ENCODE data around the gene PID1. TPM values are rescaled to one million over a fixed set of nuclear protein-coding genes. Genes with fewer than 3 reads are reported as not detected.
"Not testable (repeated sequence)": the region's sequence is repeated elsewhere in the genome, so short reads cannot be mapped to it uniquely, and the experiment has no call there.

The PID1 gene
- total RNA-seq, 8 experiments from 2014 or later, result 0.28 to 26.2 (median 9.8) TPM

GRCh38 chr2:229090225-229090624 is 180.9 kb downstream of the PID1 start:
- Histone ChIP-seq H3K4me3 (no peak overlapping the region), H3K27ac (no peak overlapping the region), H3K4me1 (replicated peaks in 1 of 2) (peaks cover 11 to 48% of the 10 kb centered on the region in 2 donors)
- peak in 1 of 8 experiments; percentile 50 for ATAC-seq (replicated peaks in 6 of 8)
- in situ Hi-C loops (cut with MboI; ENCODE audit: low pct_unique_long_range_greater_than_20kb in 2 of 9, low sequenced_read_pairs in 9 of 9, unreplicated experiment in 9 of 9), result no loop called here
- WGBS, 10 experiments, result 38 to 100% (median 93%) methylated on average over 1 to 2 of the region's 2 CpGs; no CpG with 5 or more reads in 3 of the 10 experiments

GRCh38 chr2:229089776-229090175 is 181.3 kb downstream of the PID1 start:
- ATAC-seq (replicated peaks in 6 of 8), result no peak
- H3K27ac ChIP-seq, result no peak overlapping the region
- peaks cover 11 to 47% of the 10 kb centered on the region in 2 donors for H3K4me1 ChIP-seq (replicated peaks in 1 of 2)
- 45 to 100% (median 84%) methylated on average over 1 to 3 of the region's 3 CpGs; no CpG with 5 or more reads in 2 of the 10 experiments for WGBS, 10 experiments
- no peak overlapping the region for H3K4me3 ChIP-seq
- in situ Hi-C loops (cut with MboI; ENCODE audit: low pct_unique_long_range_greater_than_20kb in 2 of 9, low sequenced_read_pairs in 9 of 9, unreplicated experiment in 9 of 9), result no loop called here

DNA sequence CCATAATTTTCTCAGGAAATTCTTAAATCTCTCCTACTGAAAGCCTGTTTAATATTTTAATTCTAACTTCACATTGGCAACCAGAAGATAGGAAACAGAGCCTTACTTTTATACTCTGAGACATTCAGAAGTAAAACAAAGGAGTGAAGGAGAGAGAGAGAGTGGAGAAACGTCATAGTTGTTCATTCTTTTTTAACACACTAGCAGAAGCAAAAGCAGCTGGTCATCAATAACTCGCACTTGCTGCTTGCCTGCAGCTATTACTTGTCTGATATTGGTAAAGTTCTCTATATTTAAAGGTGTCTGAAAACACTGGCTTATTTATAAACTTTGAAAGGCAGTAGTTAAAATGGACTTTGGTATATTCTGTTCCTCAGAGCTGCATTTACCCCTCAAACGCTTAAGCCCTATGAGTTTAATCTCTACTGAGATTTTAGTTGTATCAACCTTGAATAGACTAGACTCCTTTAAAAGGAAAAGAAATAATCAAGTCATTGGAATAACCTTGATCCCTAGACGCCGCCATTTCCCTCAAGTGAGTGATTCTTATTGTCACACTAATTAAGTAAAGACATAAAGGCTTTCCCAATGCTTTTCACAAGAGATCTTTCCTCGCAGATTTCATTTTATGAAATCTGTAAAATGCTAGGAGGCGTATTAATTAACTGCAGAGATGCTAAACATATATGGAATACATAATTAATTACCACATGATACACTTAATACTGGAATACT is 182.0 kb downstream of the PID1 start:
- WGBS, 10 experiments, result 61 to 100% (median 78%) methylated on average over 3 to 7 of the region's 7 CpGs
- Histone ChIP-seq H3K27ac (no peak overlapping the region), H3K4me1 (replicated peaks in 1 of 2) (peaks cover 11 to 51% of the 10 kb centered on the region in 2 donors), H3K4me3 (no peak overlapping the region)
- ATAC-seq (replicated peaks in 6 of 8), result peak in 1 of 8 experiments; percentile 8
- in situ Hi-C loops (cut with MboI; ENCODE audit: low pct_unique_long_range_greater_than_20kb in 2 of 9, low sequenced_read_pairs in 9 of 9, unreplicated experiment in 9 of 9), result no loop called here

DNA sequence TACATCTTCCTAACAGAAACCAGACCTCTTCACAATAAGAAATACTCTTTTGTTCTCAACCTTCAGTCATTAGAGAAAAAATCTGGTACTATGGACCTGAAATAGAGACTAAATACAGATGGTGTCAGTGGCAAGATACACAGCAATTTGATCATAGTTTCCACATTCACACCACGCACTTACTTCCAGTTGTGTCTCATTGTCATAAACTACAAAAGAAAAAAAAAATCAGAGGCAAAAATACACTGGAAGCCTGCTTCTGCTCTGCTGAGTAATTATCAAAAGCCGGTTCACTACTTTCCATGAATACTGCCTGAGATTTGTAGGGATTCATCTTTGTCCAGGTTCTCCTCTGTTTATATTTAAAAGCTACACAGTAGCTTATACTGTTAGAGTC is 182.6 kb downstream of the PID1 start:
- WGBS, 10 experiments, result 20 to 94% (median 41%) methylated on average over 1 to 2 of the region's 2 CpGs
- no peak overlapping the region for H3K4me3 ChIP-seq
- ATAC-seq (replicated peaks in 6 of 8), result peak in 3 of 8 experiments; percentile 46 to 61 (median 58)
- H3K27ac ChIP-seq, result no peak overlapping the region
- in situ Hi-C loops (cut with MboI; ENCODE audit: low pct_unique_long_range_greater_than_20kb in 2 of 9, low sequenced_read_pairs in 9 of 9, unreplicated experiment in 9 of 9), result no loop called here
- H3K4me1 ChIP-seq (replicated peaks in 1 of 2), result peaks cover 11 to 57% of the 10 kb centered on the region in 2 donors

DNA sequence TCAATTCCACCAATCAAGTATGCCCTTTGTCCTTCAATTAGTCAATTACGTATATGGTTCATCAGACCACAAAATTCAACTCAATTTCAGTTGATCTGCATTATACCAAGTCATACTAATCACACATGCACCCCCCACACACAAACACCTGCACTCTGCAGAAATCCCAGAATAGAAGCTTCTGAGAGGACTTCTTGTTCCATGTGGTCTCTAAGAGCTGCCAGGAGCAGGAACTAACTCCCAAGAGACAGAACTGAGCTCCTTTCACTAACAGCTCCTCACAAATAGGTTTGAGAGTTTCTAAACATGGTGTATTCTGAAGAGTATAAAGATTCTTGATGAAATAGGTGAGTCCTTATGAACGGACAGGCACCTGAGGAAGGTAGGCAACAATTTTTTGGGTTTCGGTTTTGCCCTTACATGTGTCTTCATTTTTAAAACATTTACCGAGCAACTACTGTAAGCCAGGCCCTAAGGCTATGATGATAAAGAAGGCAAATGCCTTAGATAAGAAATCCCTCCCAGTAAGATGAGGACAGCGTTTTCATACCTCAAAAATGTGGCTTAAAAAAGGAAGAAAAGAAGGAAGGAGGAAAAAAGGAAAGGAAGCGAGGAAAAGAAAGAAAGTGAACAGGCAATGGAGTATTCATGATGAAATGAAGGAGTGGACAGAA is 183.1 kb downstream of the PID1 start:
- no peak for ATAC-seq (replicated peaks in 6 of 8)
- H3K4me3 ChIP-seq, result no peak overlapping the region
- no peak overlapping the region for H3K27ac ChIP-seq
- WGBS, 10 experiments, result 42 to 92% (median 85%) methylated on average over 3 to 5 of the region's 6 CpGs; no CpG with 5 or more reads in 1 of the 10 experiments
- in situ Hi-C loops (cut with MboI; ENCODE audit: low pct_unique_long_range_greater_than_20kb in 2 of 9, low sequenced_read_pairs in 9 of 9, unreplicated experiment in 9 of 9), result no loop called here
- peaks cover 11 to 61% of the 10 kb centered on the region in 2 donors for H3K4me1 ChIP-seq (replicated peaks in 1 of 2)

DNA sequence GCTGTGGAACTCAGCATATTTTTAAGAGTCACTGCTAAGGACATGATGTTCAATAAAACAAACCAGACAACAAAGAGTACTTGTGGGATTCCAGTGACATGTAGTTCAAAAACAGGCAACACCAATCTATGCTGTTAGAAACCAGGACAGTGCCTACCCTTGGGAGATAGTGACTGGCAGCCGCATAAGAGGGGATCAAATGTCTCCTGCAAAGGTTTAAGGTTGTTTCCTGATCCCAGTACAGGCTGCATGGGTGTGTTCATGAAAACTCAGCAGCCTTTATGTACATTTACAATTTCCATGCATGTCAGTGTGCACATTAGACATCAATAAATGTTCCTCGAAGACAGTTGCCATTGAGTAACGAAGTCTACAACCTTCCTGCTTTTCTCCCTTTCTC is 183.8 kb downstream of the PID1 start:
- H3K4me1 ChIP-seq (replicated peaks in 1 of 2), result peaks cover 11 to 61% of the 10 kb centered on the region in 2 donors
- peak in 5 of 8 experiments; percentile 13 to 64 (median 48) for ATAC-seq (replicated peaks in 6 of 8)
- H3K27ac ChIP-seq, result no peak overlapping the region
- no peak overlapping the region for H3K4me3 ChIP-seq
- WGBS, 10 experiments, result 20 to 100% (median 78%) methylated on average over 1 to 3 of the region's 3 CpGs; no CpG with 5 or more reads in 4 of the 10 experiments
- in situ Hi-C loops (cut with MboI; ENCODE audit: low pct_unique_long_range_greater_than_20kb in 2 of 9, low sequenced_read_pairs in 9 of 9, unreplicated experiment in 9 of 9), result no loop called here

DNA sequence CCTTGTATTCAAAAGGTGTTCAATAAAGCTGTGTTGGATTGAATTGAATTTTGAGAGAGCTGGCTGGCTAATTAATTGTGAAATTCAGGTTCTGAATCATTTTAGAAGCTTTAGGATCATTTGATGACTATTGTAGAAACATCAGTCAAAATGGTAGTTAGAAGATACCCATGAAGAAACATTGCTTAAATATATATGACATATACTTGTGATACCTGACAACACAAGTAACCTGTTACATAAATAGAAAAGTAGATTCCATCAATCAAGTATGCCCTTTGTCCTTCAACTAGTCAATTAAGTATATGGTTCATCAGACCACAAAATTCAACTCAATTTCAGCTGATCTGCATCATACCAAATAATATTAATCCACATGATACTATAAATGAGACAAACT is 185.6 kb downstream of the PID1 start:
- in situ Hi-C loops (cut with MboI; ENCODE audit: low pct_unique_long_range_greater_than_20kb in 2 of 9, low sequenced_read_pairs in 9 of 9, unreplicated experiment in 9 of 9), result no loop called here
- no peak overlapping the region for H3K4me3 ChIP-seq
- peaks cover 11 to 61% of the 10 kb centered on the region in 2 donors for H3K4me1 ChIP-seq (replicated peaks in 1 of 2)
- ATAC-seq (replicated peaks in 6 of 8), result no peak
- no peak overlapping the region for H3K27ac ChIP-seq

GRCh38 chr2:229084447-229084846 is 186.6 kb downstream of the PID1 start:
- Histone ChIP-seq H3K4me3 (no peak overlapping the region), H3K27ac (no peak overlapping the region), H3K4me1 (replicated peaks in 1 of 2) (peaks cover 11 to 56% of the 10 kb centered on the region in 2 donors)
- no peak for ATAC-seq (replicated peaks in 6 of 8)
- 0 to 100% (median 79%) methylated on average over 2 to 5 of the region's 5 CpGs; no CpG with 5 or more reads in 2 of the 10 experiments for WGBS, 10 experiments
- in situ Hi-C loops (cut with MboI; ENCODE audit: low pct_unique_long_range_greater_than_20kb in 2 of 9, low sequenced_read_pairs in 9 of 9, unreplicated experiment in 9 of 9), result no loop called here

DNA sequence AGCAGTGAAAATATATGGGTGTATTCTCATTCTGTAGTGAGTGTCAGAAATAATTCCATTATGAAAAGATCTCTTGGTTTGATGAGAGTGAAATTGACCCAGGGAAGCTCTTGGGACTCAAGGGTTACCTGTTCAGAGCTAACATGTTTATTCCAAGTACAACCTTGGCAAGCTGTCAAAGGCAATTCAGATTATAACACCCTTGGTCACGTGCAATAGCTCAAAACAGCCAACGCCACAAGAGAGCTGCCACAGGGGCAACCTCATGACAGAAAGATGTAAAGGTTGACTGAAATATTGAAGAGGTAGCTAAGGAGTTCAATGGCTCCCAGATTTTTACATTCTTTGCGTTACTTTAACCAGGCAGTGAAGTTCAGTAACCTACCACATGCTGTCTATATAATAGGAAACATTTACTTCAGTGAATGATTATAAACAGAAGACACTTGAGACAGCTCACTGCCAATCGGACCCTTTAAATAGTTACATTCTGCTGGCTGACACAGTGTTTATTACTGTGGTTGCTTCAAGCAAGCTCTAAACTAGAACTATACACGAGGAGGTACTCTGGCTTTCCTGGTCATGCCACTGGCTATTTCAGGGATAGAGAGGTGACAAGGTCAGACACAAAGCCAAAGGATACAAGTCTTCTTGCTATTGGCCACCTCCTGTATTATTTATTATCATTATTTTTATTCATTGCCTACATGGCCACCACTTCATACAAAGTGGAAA is 187.3 kb downstream of the PID1 start:
- ATAC-seq (replicated peaks in 6 of 8), result peak in 1 of 8 experiments; percentile 18

DNA sequence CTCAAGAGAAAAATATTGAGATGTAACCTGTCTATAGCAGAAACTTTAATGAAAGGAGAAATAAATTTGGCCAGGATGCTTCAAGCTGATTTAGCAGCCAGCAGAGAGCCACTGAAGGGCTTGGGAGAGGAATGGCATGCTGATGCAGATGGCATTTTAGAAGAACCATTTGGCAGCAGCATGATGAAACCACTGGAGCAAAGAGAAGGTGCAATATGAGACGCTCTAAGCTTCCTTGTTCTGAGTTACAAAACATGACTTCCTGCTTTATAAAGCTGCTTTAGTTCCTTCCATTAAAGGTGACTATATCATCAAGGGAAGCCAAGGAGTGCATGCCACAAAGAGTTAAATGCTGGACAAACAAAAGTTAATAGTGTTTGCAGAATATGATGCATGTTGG is 189.7 kb downstream of the PID1 start:
- 20 to 89% (median 73%) methylated on average over 1 of the region's 1 CpG; no CpG with 5 or more reads in 1 of the 10 experiments for WGBS, 10 experiments
- ATAC-seq (replicated peaks in 6 of 8), result no peak
- Histone ChIP-seq H3K27ac (no peak overlapping the region), H3K4me3 (no peak overlapping the region), H3K4me1 (replicated peaks in 1 of 2) (peaks cover 3 to 28% of the 10 kb centered on the region in 2 donors)
- in situ Hi-C loops (cut with MboI; ENCODE audit: low pct_unique_long_range_greater_than_20kb in 2 of 9, low sequenced_read_pairs in 9 of 9, unreplicated experiment in 9 of 9), result no loop called here

More for the DNA sequence above, 187.3 kb downstream of the PID1 start:
- H3K27ac ChIP-seq, result no peak overlapping the region
- H3K4me3 ChIP-seq, result no peak overlapping the region
- H3K4me1 ChIP-seq (replicated peaks in 1 of 2), result peaks cover 9 to 50% of the 10 kb centered on the region in 2 donors
- in situ Hi-C loops (cut with MboI; ENCODE audit: low pct_unique_long_range_greater_than_20kb in 2 of 9, low sequenced_read_pairs in 9 of 9, unreplicated experiment in 9 of 9), result no loop called here
- 0 to 86% (median 52%) methylated on average over 1 to 4 of the region's 5 CpGs; no CpG with 5 or more reads in 1 of the 10 experiments for WGBS, 10 experiments

GRCh38 chr2:229080172-229080571 is 190.9 kb downstream of the PID1 start:
- 56 to 83% (median 67%) methylated on average over 1 of the region's 1 CpG; no CpG with 5 or more reads in 7 of the 10 experiments for WGBS, 10 experiments

DNA sequence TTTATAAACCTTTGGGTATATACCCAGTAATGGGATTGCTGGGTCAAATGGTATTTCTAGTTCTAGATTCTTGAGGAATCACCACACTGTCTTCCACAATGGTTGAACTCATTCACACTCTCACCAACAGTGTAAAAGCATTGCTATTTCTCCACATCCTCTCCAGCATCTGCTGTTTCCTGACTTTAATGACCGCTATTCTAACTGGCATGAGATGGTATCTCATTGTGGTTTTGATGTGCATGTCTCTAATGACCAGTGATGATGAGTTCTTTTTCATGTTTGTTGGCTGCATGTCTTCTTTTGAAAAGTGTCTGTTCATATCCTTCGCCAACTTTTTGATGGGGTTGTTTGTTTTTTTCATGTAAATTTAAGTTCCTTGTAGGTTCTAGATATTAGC is 194.2 kb downstream of the PID1 start:
- in situ Hi-C loops (cut with MboI; ENCODE audit: low pct_unique_long_range_greater_than_20kb in 2 of 9, low sequenced_read_pairs in 9 of 9, unreplicated experiment in 9 of 9), result not testable (repeated sequence)
- 60 to 100% (median 80%) methylated on average over 1 to 2 of the region's 2 CpGs for WGBS, 10 experiments

More at GRCh38 chr2:229080172-229080571, 190.9 kb downstream of the PID1 start:
- no peak overlapping the region for H3K27ac ChIP-seq
- H3K4me1 ChIP-seq (replicated peaks in 1 of 2), result peaks cover 0 to 15% of the 10 kb centered on the region in 2 donors
- no peak overlapping the region for H3K4me3 ChIP-seq
- in situ Hi-C loops (cut with MboI; ENCODE audit: low pct_unique_long_range_greater_than_20kb in 2 of 9, low sequenced_read_pairs in 9 of 9, unreplicated experiment in 9 of 9), result no loop called here
- ATAC-seq (replicated peaks in 6 of 8), result no peak

GRCh38 chr2:229073935-229074334 is 197.2 kb downstream of the PID1 start:
- no peak for ATAC-seq (replicated peaks in 6 of 8)
- no peaks in the 10 kb centered on the region for H3K4me1 ChIP-seq (replicated peaks in 1 of 2)

More for the DNA sequence above, 194.2 kb downstream of the PID1 start:
- not testable (repeated sequence) for H3K4me1 ChIP-seq (replicated peaks in 1 of 2); H3K27ac ChIP-seq; ATAC-seq (replicated peaks in 6 of 8); H3K4me3 ChIP-seq

More at GRCh38 chr2:229073935-229074334, 197.2 kb downstream of the PID1 start:
- Histone ChIP-seq H3K4me3 (no peak overlapping the region), H3K27ac (no peak overlapping the region)
- 31 to 93% (median 88%) methylated on average over 1 to 2 of the region's 2 CpGs; no CpG with 5 or more reads in 1 of the 10 experiments for WGBS, 10 experiments
- in situ Hi-C loops (cut with MboI; ENCODE audit: low pct_unique_long_range_greater_than_20kb in 2 of 9, low sequenced_read_pairs in 9 of 9, unreplicated experiment in 9 of 9), result no loop called here

All from motor neuron (in vitro differentiated cells).